ENCODE measurements around the gene USP5.
"Not testable (repeated sequence)": the region's sequence is repeated elsewhere in the genome, so short reads cannot be mapped to it uniquely, and the experiment has no call there.

Gene USP5

DNA sequence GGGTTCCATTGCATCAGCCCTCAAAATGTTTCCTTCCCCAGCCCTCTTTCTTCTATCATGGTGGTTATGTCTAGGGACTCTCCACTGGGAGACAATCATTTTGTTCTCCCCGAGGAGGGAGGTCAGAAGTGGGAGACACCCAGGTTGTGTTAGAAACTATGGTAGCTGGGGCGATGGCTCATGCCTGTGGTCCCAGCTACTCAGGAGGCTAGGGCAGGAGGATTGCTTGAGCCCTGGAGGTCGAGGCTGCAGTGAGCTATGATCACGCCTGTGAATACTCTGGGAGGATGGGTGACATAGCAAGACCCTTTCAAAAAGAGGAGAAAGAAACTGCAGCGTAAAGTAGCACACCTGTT lies 39.7 kb downstream of the USP5 start:
- DNase-seq (ENCODE audit: insufficient read length, low spot score) (no peak), FAIRE-seq (peak; percentile 20)
- no peak for TF ChIP-seq POLR2AphosphoS5 (IDR thresholded peaks at IDR 0.05; ENCODE audit: low read depth, low read length)
- TF ChIP-seq PAX5 (IDR thresholded peaks at IDR 0.05; ENCODE audit: insufficient read depth, low read length, severe bottlenecking) = no peak
- no peak for TF ChIP-seq SPI1 (IDR thresholded peaks at IDR 0.05; ENCODE audit: low read depth, low read length)
- TF ChIP-seq TAF1 (IDR thresholded peaks at IDR 0.05; ENCODE audit: low read depth, low read length) = no peak
- TF ChIP-seq POU2F2 (IDR thresholded peaks at IDR 0.05; ENCODE audit: low read depth, low read length) = no peak
- no peak for TF ChIP-seq POLR2A (IDR thresholded peaks at IDR 0.05; ENCODE audit: low read depth, low read length)

DNA sequence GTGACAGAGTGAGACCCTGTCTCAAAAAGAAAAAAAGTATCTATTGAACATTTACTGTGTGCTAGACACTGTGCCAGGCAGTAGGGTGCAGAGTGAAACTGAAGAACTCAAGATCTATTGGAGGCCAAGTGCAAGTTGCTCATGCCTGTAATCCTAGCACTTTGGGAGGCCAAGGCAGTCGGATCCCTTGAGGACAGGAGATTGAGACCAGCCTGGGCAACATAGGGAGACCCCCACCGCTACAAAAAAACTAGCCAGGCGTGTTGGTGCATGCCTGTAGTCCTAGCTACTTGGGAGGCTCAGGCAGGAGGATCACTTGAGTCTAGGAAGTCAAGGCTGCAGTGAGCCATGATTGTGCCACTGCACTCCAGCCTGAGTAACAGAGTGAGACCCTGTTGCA lies 40.7 kb downstream of the USP5 start:
- FAIRE-seq = peak; percentile 66
- DNase-seq (ENCODE audit: insufficient read length, low spot score) = not testable (repeated sequence)

DNA sequence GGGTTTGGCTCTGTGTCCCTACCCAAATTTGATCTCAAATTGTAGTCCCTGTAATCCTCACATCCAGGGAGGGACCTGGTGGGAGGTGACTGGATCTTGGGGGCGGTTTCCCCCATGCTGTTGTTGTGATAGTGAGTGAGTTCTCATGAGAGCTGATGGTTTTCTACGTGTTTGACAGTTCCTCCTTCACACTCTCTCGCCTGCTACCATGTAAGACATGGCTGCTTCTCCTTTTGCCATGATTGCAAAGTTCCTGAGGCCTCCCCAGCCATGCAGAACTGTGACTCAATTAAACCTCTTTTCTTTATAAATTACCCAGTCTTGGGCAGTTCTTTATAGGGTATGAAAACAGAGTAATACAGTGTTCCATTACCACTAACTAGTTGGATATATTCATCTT lies 42.4 kb downstream of the USP5 start:
- TF ChIP-seq POLR2A (IDR thresholded peaks at IDR 0.05; ENCODE audit: low read depth, low read length) (no peak), SPI1 (IDR thresholded peaks at IDR 0.05; ENCODE audit: low read depth, low read length) (no peak), POU2F2 (IDR thresholded peaks at IDR 0.05; ENCODE audit: low read depth, low read length) (no peak)

DNA sequence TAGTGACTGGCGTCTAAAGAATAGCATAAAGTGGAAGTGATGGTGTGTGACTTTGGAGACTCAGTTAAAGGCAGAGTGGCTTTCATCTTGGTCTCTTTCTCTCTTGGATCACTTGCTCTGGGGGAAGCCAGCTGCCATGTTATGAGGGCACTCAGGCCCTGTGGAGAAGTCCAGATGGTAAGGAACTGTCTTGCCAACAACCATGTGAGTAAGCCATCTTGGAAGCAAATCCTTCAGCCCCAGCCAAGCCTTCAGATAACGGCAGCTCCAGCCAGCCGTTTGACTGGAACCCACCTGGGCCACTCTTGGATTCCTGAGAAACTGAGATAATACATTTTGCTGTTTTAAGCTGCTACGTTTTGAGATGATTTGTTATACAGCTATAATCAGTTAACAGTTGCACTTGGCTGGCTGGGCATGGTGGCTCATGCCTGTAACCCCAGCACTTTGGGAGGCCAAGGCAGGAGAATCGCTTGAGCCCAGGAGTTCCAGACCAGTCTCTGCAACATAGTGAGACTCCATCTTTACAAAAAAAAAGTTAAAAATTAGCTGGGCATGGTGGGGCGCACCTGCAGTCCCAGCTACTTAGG lies 45.0 kb downstream of the USP5 start:
- FAIRE-seq (peak; percentile 33), DNase-seq (ENCODE audit: insufficient read length, low spot score) (no peak)
- TF ChIP-seq TAF1 (IDR thresholded peaks at IDR 0.05; ENCODE audit: low read depth, low read length) = no peak
- TF ChIP-seq POU2F2 (IDR thresholded peaks at IDR 0.05; ENCODE audit: low read depth, low read length) = no peak
- TF ChIP-seq SPI1 (IDR thresholded peaks at IDR 0.05; ENCODE audit: low read depth, low read length) = no peak
- no peak for TF ChIP-seq POLR2AphosphoS5 (IDR thresholded peaks at IDR 0.05; ENCODE audit: low read depth, low read length)
- no peak for TF ChIP-seq PAX5 (IDR thresholded peaks at IDR 0.05; ENCODE audit: insufficient read depth, low read length, severe bottlenecking)
- TF ChIP-seq POLR2A (IDR thresholded peaks at IDR 0.05; ENCODE audit: low read depth, low read length) = no peak

More for the DNA sequence above, 42.4 kb downstream of the USP5 start:
- no peak for DNase-seq (ENCODE audit: insufficient read length, low spot score)
- FAIRE-seq = no peak

DNA sequence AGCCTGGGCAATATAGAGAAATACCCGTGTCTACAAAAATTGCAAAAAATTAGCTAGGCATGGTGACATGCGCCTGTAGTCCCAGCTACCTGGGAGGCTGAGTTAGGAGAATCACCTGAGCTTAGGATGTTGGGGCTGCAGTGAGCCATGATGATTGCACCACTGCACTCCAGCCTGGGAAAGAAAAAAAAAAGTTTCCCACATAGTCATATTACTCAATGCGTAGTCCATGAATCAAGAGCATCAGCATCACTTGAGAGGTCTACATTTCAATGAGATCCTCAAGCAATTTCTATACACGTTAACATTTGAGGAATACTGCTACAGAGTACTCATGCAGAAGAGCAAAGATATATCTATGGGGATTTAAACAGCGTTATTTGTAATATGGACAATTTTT lies 47.5 kb downstream of the USP5 start:
- no peak for FAIRE-seq
- no peak for TF ChIP-seq POLR2AphosphoS5 (IDR thresholded peaks at IDR 0.05; ENCODE audit: low read depth, low read length)
- TF ChIP-seq SPI1 (IDR thresholded peaks at IDR 0.05; ENCODE audit: low read depth, low read length) = no peak
- TF ChIP-seq TAF1 (IDR thresholded peaks at IDR 0.05; ENCODE audit: low read depth, low read length) = no peak
- TF ChIP-seq POLR2A (IDR thresholded peaks at IDR 0.05; ENCODE audit: low read depth, low read length) = no peak
- no peak for TF ChIP-seq POU2F2 (IDR thresholded peaks at IDR 0.05; ENCODE audit: low read depth, low read length)
- no peak for TF ChIP-seq PAX5 (IDR thresholded peaks at IDR 0.05; ENCODE audit: insufficient read depth, low read length, severe bottlenecking)
- no peak for DNase-seq (ENCODE audit: insufficient read length, low spot score)

DNA sequence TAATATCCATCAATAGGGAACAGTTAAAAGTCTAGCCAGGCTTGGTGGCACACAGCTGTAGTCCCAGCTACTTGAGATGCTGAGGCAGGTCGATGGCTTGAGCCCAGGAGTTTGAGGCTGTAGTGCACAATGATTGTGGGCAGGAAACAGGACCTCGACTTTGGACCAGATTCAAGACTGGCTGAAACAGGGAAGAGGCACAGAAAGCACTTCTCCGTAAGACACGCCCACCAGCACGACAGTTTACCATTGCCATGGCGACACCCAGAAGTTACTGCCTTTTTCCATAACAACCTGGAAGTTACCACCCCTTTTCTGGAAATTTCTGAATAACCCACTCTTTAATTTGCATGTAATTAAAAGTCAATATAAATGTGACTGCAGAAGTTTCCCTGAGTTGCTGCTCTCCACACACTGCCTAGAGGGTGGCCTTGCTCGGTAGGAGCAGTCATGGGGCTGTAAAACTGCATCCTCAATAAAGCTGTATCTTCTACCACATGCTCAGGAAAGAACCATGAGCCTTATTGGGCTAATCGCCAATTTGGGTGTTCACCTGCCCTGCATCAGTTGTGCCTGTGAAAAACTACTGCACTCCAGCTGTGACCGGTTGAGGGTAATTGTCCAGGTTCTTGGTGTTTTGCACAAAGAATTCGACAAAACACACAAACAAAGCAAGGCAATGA lies 48.0 kb downstream of the USP5 start:
- DNase-seq (ENCODE audit: insufficient read length, low spot score) (no peak), FAIRE-seq (peak; percentile 9)
- TF ChIP-seq SPI1 (IDR thresholded peaks at IDR 0.05; ENCODE audit: low read depth, low read length) (no peak), POLR2AphosphoS5 (IDR thresholded peaks at IDR 0.05; ENCODE audit: low read depth, low read length) (no peak), POU2F2 (IDR thresholded peaks at IDR 0.05; ENCODE audit: low read depth, low read length) (no peak), PAX5 (IDR thresholded peaks at IDR 0.05; ENCODE audit: insufficient read depth, low read length, severe bottlenecking) (no peak), POLR2A (IDR thresholded peaks at IDR 0.05; ENCODE audit: low read depth, low read length) (no peak), TAF1 (IDR thresholded peaks at IDR 0.05; ENCODE audit: low read depth, low read length) (no peak)

DNA sequence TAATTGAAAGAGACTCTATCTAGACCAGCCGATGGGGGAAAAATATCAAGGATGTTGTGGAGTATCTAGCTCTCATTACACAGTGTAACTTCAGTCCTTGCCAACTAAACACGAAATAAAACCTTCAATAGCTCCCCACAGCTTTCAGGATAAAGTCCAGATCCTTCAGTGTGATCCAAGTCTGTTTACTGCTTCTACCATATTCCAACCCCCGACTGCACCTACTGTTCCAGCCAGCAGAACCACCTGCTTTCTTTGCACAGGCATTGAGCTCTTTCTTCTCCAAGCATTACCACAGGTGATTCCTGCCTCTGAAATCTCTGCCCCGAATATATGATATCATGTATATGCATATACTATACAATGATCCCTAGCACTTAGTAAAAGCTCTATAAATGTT lies 50.5 kb downstream of the USP5 start:
- no peak for FAIRE-seq
- no peak for DNase-seq (ENCODE audit: insufficient read length, low spot score)
- TF ChIP-seq SPI1 (IDR thresholded peaks at IDR 0.05; ENCODE audit: low read depth, low read length) = no peak
- no peak for TF ChIP-seq POLR2A (IDR thresholded peaks at IDR 0.05; ENCODE audit: low read depth, low read length)
- TF ChIP-seq PAX5 (IDR thresholded peaks at IDR 0.05; ENCODE audit: insufficient read depth, low read length, severe bottlenecking) = no peak
- TF ChIP-seq POU2F2 (IDR thresholded peaks at IDR 0.05; ENCODE audit: low read depth, low read length) = no peak
- no peak for TF ChIP-seq TAF1 (IDR thresholded peaks at IDR 0.05; ENCODE audit: low read depth, low read length)
- no peak for TF ChIP-seq POLR2AphosphoS5 (IDR thresholded peaks at IDR 0.05; ENCODE audit: low read depth, low read length)

DNA sequence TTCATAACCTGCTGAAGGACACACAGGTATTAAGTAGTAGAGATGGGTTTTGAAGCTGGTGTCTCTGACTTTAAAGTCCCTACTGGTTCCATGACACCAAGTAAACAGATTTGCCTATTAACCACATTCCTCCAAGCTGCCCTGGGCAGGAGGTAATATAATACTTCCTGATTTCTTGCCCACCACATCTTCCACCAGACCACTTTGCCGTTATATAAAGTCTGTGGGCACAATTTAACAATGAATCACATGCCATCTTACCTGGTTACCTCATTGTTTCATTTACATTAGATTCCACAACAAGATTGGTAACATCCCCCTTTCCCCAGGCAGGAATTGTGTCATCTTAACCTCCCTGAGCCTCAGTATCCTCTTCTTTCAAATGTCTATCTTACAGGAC lies 51.8 kb downstream of the USP5 start:
- TF ChIP-seq POLR2A (IDR thresholded peaks at IDR 0.05; ENCODE audit: low read depth, low read length) (no peak), PAX5 (IDR thresholded peaks at IDR 0.05; ENCODE audit: insufficient read depth, low read length, severe bottlenecking) (no peak), SPI1 (IDR thresholded peaks at IDR 0.05; ENCODE audit: low read depth, low read length) (no peak), TAF1 (IDR thresholded peaks at IDR 0.05; ENCODE audit: low read depth, low read length) (no peak), POU2F2 (IDR thresholded peaks at IDR 0.05; ENCODE audit: low read depth, low read length) (no peak), POLR2AphosphoS5 (IDR thresholded peaks at IDR 0.05; ENCODE audit: low read depth, low read length) (no peak)
- no peak for FAIRE-seq
- DNase-seq (ENCODE audit: insufficient read length, low spot score) = no peak

DNA sequence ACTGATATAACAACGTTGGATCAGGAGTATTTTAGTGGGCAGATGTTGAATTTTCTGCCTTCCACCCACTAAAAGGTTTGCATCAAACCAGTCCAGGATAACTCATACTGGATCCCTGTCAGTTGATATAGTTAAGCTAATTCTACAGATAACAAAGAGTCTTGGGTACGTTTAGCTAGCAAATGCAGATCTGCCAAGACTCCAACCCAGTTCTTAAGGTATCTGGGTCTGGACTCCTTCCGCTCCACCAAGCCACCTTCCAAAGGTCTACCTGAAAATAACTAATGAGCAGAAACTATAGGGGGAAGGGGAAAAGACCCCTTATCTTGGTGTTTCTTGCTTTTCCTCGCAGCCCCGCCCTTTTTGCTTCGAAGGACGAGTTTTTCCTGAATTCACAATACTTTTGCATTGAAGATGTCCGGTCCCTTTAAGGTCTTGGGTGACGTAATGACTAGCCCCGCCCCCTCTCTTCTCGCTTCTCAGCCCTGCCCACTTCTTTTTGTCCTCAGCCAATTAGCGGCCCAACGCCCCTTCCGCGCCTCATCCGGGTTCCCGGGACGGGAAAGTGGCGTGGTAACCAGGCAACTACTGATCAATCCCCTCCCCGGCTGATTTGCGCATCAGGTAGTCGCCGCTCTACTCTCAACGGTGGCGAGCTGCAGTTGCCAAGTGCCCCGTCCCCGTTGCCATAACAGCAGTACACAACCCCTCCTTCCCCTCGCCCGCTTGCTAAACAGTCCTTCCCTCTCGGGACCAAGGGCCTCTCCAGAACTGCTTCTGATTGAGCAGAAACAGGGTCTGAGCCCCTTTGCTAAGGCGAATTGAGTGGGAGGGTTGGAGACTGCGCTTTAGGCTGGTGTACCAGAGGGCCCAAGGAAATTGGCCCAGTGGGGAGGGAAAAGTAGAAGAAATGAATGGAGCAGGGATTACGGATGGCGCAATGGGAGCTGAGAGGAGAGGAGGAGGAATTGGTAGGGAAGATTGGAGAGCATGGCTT lies 52.6 kb downstream of the USP5 start, which contains the start of gene LRRC23:
LRRC23 (plus strand) TSS at position 543 of the 997 bp plus-strand sequence. CDS start 812 bp downstream, outside the sequence.
- DNase-seq (ENCODE audit: insufficient read length, low spot score) (peak; percentile 82), FAIRE-seq (peak; percentile 99)
- TF ChIP-seq SPI1 (IDR thresholded peaks at IDR 0.05; ENCODE audit: low read depth, low read length) (no peak), TAF1 (IDR thresholded peaks at IDR 0.05; ENCODE audit: low read depth, low read length) (no peak)

All from GM12891 (cell line).